Thyroid gland (tissue), 4 donors: ENCODE data around the gene HHIPL2. TPM values are rescaled to one million over a fixed set of nuclear protein-coding genes. Genes with fewer than 3 reads are reported as not detected.

Source experiments
- DNase-seq, 2 donors: peaks; one replicate each; pipeline ENCODE4 v3.0.0-alpha.2; 2019
- H3K27ac ChIP-seq, 3 donors: fragments of 200-600 bp; sonication (generic); 1 replicate in 2 of 3; 2 replicates in 1 of 3; pipeline ENCODE4 v1.5.1; 2016 to 2019; ENCODE audit warnings: mild to moderate bottlenecking in 1 of 3, moderate library complexity in 1 of 3
- H3K27me3 ChIP-seq: fragments of 200-600 bp; sonication (generic); one replicate; pipeline ENCODE4 v1.5.1; 2019
- H3K36me3 ChIP-seq, 2 donors: fragments of 200-600 bp; sonication (generic); one replicate each; pipeline ENCODE4 v1.5.1; 2016 to 2019
- H3K4me1 ChIP-seq, 2 donors: fragments of 200-600 bp; sonication (generic); one replicate each; pipeline ENCODE4 v1.5.1; 2017 to 2019
- H3K4me3 ChIP-seq, 3 donors: fragments of 200-600 bp; sonication (generic); replicated peaks in 1 of 3; 1 replicate in 2 of 3; 2 replicates in 1 of 3; pipeline ENCODE4 v1.5.1; 2016; ENCODE audit warnings: mild to moderate bottlenecking in 1 of 3
- H3K9me3 ChIP-seq: fragments of 200-600 bp; sonication (generic); one replicate; pipeline ENCODE4 v1.5.1; 2017
- POLR2A ChIP-seq, 2 donors: fragments of 450-650 bp; IDR thresholded peaks; one replicate each; pipeline ENCODE4 v1.6.1; 2017; ENCODE audit warnings: antibody characterized with exemption in 2 of 2, mild to moderate bottlenecking in 2 of 2, moderate library complexity in 1 of 2
- WGBS, 2 donors: methylation state at CpG; one replicate each; pipeline ENCODE4 v1.1.5; 2017; 5-methylcytosine and 5-hydroxymethylcytosine counted together
- intact Hi-C: fragments of 100-400 bp; cut with DNase I; formaldehyde crosslinking; loops from one replicate; pipeline ENCODE4 v1.15.1; 2023
- total RNA-seq, 4 donors: library from RNA; depleted of rRNA; stranded (reverse); fragments of >200 nt; gene quantifications; one replicate each; pipeline ENCODE4 v1.2.3, GENCODE V29; 2016
- TF ChIP-seq, protein P1 (sequence below), 6 experiments: fragments of 200-600 bp in 3 of 6; fragments of 450-650 bp in 3 of 6; sonication (generic) in 3 of 6; IDR thresholded peaks; one replicate each; pipeline ENCODE4 v1.5.1; 2016 to 2019; ENCODE audit warnings: antibody characterized with exemption in 6 of 6, mild to moderate bottlenecking in 2 of 6, inconsistent platforms in 1 of 6, moderate library complexity in 1 of 6

The HHIPL2 gene
- total RNA-seq, 4 donors from 2014 or later: 0.78 to 4.3 (median 1.9) TPM

- DNase-seq: no peak
- TF ChIP-seq, protein P1, sequence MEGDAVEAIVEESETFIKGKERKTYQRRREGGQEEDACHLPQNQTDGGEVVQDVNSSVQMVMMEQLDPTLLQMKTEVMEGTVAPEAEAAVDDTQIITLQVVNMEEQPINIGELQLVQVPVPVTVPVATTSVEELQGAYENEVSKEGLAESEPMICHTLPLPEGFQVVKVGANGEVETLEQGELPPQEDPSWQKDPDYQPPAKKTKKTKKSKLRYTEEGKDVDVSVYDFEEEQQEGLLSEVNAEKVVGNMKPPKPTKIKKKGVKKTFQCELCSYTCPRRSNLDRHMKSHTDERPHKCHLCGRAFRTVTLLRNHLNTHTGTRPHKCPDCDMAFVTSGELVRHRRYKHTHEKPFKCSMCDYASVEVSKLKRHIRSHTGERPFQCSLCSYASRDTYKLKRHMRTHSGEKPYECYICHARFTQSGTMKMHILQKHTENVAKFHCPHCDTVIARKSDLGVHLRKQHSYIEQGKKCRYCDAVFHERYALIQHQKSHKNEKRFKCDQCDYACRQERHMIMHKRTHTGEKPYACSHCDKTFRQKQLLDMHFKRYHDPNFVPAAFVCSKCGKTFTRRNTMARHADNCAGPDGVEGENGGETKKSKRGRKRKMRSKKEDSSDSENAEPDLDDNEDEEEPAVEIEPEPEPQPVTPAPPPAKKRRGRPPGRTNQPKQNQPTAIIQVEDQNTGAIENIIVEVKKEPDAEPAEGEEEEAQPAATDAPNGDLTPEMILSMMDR (IDR thresholded peaks at IDR 0.05): no peak
- TF ChIP-seq POLR2A (IDR thresholded peaks at IDR 0.05): no peak
Measured at GRCh38 chr1:222557148-222557547, 9.2 kb upstream of the HHIPL2 start.

DNA sequence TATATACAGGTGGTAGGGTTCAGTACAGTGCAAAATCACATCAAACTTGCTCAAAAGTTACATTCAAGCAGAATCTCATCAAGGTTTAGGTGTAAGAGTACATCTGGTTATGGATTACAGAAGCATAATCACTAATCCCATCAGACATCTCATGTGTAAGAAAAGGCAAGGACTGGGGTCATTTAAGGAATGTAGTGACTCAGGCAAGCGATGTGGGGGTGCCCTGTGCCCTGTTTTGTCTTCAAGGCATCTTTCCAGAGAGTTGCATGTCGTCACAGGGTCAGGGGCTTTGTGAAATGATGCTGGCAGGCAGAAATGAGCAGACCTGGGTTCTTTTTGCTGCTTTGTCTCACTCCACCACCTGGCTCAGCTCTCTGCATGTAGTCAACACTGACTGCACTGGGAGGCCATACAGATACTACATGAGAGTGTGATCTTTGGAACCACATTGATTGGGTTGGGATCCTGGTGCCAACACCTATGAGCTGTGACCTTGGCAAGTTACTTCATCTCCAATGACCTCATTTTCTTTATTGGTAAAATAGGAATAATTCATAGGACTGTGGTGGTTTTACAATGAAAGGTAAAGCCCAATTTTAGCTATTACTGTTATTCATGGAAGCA, 8.2 kb upstream of the HHIPL2 start:
- 87 to 93% methylated on average over 2 of the region's 2 CpGs for WGBS, 2 donors
- DNase-seq: no peak
- Histone ChIP-seq H3K9me3 (no peaks in the 10 kb centered on the region), H3K4me1 (no peaks in the 10 kb centered on the region), H3K4me3 (no peak overlapping the region), H3K27ac (no peak overlapping the region), H3K27me3 (no peaks in the 10 kb centered on the region), H3K36me3 (peaks cover 0 to 7% of the 10 kb centered on the region in 2 donors)
- TF ChIP-seq, protein P1 (IDR thresholded peaks at IDR 0.05): no peak
- TF ChIP-seq POLR2A (IDR thresholded peaks at IDR 0.05): no peak
- intact Hi-C loops: no loop called here

More at GRCh38 chr1:222557148-222557547, 9.2 kb upstream of the HHIPL2 start:
- Histone ChIP-seq H3K4me1 (no peaks in the 10 kb centered on the region), H3K27ac (no peak overlapping the region), H3K36me3 (peaks cover 0 to 7% of the 10 kb centered on the region in 2 donors), H3K9me3 (no peaks in the 10 kb centered on the region), H3K4me3 (no peak overlapping the region), H3K27me3 (no peaks in the 10 kb centered on the region)
- intact Hi-C loops: no loop called here
- 72 to 77% methylated on average over 6 of the region's 6 CpGs for whole genome bisulfite sequencing, 2 donors

GRCh38 chr1:222554177-222554576, 6.3 kb upstream of the HHIPL2 start:
- WGBS, 2 donors: 96 to 97% methylated on average over 5 of the region's 5 CpGs
- Histone ChIP-seq H3K4me3 (no peak overlapping the region), H3K27me3 (no peaks in the 10 kb centered on the region), H3K9me3 (no peaks in the 10 kb centered on the region), H3K27ac (no peak overlapping the region), H3K4me1 (no peaks in the 10 kb centered on the region), H3K36me3 (no peaks in the 10 kb centered on the region)
- intact Hi-C loops: no loop called here
- DNase-seq: no peak
- TF ChIP-seq, protein P1 (IDR thresholded peaks at IDR 0.05): no peak
- TF ChIP-seq POLR2A (IDR thresholded peaks at IDR 0.05): no peak

DNA sequence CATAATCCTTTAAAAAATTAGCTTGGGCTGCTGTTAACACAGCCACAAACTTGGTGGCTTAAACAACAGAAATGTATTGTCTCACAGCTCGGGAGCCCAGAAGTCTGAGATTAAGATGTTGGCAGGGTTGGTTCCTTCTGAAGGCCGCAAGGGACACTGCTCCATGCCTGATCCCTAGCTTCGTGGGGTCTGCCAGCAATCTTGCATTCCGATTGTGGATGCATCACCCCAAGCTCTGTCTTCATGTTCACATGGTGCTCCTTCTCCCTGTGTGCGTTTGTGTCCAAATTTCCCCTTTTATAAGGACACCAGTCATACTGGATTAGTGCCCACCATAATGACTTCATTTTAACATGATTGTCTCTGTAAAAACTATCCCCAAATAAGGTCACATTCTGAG, 5.0 kb upstream of the HHIPL2 start:
- 72 to 86% methylated on average over 5 of the region's 5 CpGs for WGBS, 2 donors
- TF ChIP-seq, protein P1 (IDR thresholded peaks at IDR 0.05): no peak
- no peak for TF ChIP-seq POLR2A (IDR thresholded peaks at IDR 0.05)
- Histone ChIP-seq H3K4me3 (no peak overlapping the region), H3K9me3 (no peaks in the 10 kb centered on the region), H3K27ac (no peak overlapping the region), H3K36me3 (no peaks in the 10 kb centered on the region), H3K4me1 (no peaks in the 10 kb centered on the region), H3K27me3 (no peaks in the 10 kb centered on the region)
- no peak for DNase-seq
- intact Hi-C loops: no loop called here

GRCh38 chr1:222547260-222547614, 667 bp downstream of the HHIPL2 start:
- H3K9me3 ChIP-seq: no peaks in the 10 kb centered on the region
- 40 to 65% methylated on average over 4 to 7 of the region's 8 CpGs for WGBS, 2 donors
- peak overlapping the region in 1 of 3 donors; percentile 71 for H3K27ac ChIP-seq
- no peaks in the 10 kb centered on the region for H3K36me3 ChIP-seq
- no peak overlapping the region for H3K4me3 ChIP-seq
- H3K27me3 ChIP-seq: no peaks in the 10 kb centered on the region
- intact Hi-C loops: no loop called here
- no peak for TF ChIP-seq POLR2A (IDR thresholded peaks at IDR 0.05)
- TF ChIP-seq, protein P1 (IDR thresholded peaks at IDR 0.05): no peak
- no peak for DNase-seq
- peaks cover 3 to 18% of the 10 kb centered on the region in 2 donors for H3K4me1 ChIP-seq
